GM13977 (cell line): ENCODE results near the gene SCPEP1.
A peak's percentile ranks its signal among the peaks of the same experiment; 100 is the strongest.
"Not testable (repeated sequence)": the region's sequence is repeated elsewhere in the genome, so short reads cannot be mapped to it uniquely, and the experiment has no call there.

Experiments used
- DNase-seq: peaks from one replicate; pipeline ENCODE4 v3.0.0; 2012; ENCODE audit warnings: low spot score
- in situ Hi-C: fragments of 300-500 bp; cut with MboI; formaldehyde crosslinking; loops from one replicate; pipeline ENCODE4 v1.12.0; 2022; ENCODE audit warnings: low sequenced_read_pairs, low pct_unique_long_range_greater_than_20kb, mixed read lengths, inconsistent platforms; ENCODE audit not compliant: unreplicated experiment
- TF ChIP-seq, protein P1 (sequence below): IDR thresholded peaks from 2 replicates; pipeline ENCODE4 v1.5.1; 2012; ENCODE audit warnings: mild to moderate bottlenecking, control low read depth; ENCODE audit not compliant: insufficient read depth; ENCODE audit errors: extremely low read depth, missing control alignments

Gene SCPEP1

GRCh38 chr17:56960596-56961538 is 17.1 kb upstream of the SCPEP1 start, which contains the start of gene COIL:
Gene COIL, minus strand, starts transcription at chr17:56961050. Its CDS starts 31 bp downstream, at chr17:56961019.
- DNase-seq = peak; percentile 93
- in situ Hi-C loops = no loop called here
- TF ChIP-seq, protein P1, sequence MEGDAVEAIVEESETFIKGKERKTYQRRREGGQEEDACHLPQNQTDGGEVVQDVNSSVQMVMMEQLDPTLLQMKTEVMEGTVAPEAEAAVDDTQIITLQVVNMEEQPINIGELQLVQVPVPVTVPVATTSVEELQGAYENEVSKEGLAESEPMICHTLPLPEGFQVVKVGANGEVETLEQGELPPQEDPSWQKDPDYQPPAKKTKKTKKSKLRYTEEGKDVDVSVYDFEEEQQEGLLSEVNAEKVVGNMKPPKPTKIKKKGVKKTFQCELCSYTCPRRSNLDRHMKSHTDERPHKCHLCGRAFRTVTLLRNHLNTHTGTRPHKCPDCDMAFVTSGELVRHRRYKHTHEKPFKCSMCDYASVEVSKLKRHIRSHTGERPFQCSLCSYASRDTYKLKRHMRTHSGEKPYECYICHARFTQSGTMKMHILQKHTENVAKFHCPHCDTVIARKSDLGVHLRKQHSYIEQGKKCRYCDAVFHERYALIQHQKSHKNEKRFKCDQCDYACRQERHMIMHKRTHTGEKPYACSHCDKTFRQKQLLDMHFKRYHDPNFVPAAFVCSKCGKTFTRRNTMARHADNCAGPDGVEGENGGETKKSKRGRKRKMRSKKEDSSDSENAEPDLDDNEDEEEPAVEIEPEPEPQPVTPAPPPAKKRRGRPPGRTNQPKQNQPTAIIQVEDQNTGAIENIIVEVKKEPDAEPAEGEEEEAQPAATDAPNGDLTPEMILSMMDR = peak; percentile 97

DNA sequence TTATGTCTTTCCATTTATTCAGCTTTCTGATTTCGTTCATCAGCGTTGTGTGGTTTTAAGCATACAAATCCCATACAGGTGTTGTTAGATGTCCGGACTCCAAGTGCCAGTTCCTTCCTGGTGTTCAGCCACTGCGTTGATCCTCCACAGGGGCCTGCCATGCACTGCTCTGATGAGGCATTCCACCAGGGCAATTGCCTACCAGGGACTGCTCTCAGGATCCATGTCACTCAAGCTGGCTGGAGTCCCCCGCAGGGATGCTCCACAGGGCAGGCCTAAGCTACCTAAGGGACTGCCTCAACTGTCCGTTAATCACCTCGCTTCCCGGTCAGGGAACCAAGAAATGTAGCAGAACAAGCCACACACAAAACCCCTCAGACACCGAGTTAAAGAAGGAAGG is 12.7 kb upstream of the SCPEP1 start:
- DNase-seq, in situ Hi-C loops: not testable (repeated sequence)

DNA sequence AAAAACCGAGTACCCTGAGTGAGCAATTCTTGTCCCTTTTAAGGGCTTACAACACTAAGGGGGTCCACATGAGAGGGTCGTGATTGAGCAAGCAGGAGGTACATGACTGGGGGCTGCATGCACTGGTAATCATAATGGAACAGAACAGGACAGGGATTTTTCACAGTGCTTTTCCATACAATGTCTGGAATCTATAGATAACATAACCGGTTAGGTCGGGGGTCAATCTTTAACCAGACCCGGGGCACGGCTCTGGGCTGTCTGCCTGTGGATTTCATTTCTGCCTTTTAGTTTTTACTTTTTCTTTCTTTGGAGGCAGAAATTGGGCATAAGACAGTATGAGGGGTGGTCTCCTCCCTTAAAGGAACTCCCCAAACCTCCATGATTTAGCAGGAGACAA is 12.2 kb upstream of the SCPEP1 start:
- in situ Hi-C loops, DNase-seq: not testable (repeated sequence)

DNA sequence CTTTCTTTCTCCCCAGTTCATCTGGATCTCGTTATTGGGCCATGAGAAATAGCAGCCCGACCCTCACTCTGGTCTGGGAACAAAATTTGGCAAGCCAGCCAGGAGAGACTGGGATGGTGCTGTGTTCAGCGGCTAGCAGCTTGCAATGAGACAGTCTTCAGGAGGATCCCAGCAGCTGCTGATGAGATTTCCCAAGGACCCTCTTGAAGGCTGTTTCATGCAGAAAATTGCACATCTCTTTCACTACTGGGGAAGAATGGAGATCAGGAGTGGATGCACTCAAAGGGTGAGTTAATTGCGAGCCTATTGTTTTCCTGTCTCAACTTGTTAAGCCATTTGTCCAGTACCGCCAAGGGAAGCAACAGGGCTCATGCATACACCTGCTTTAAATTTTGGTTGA is 11.6 kb upstream of the SCPEP1 start:
- in situ Hi-C loops = no loop called here
- TF ChIP-seq, protein P1 = no peak
- no peak for DNase-seq

DNA sequence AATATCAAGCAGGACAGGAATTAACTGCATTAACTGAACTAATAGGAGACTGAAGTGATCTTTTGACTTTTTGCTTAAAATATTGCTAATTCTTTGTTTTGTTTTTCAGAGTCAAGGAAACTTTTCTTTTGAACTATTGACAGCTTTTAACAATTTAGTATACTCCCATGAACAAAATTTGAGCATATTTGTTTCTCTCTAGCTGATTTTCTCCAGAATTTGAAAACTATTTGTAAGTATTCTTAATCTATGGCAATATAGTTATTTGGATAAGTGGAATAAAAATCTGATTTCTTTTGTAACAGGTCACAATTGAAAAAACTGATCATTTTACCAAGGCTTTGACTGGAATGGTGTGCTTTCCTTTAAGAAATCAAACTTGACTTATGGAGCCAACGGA is 7.0 kb upstream of the SCPEP1 start:
- TF ChIP-seq, protein P1 = no peak
- no peak for DNase-seq
- in situ Hi-C loops = no loop called here

GRCh38 chr17:56972111-56972730 is 5.7 kb upstream of the SCPEP1 start:
- TF ChIP-seq, protein P1 = no peak
- no peak for DNase-seq
- in situ Hi-C loops = no loop called here

GRCh38 chr17:56973520-56973919 is 4.4 kb upstream of the SCPEP1 start:
- DNase-seq = no peak
- in situ Hi-C loops = no loop called here
- TF ChIP-seq, protein P1 = no peak
